Fibroblast of peridontal ligament (primary cell): Measurements from ENCODE around the gene FFAR1.

Experiments used
- DNase-seq: peaks from one replicate; pipeline ENCODE4 v3.0.0-alpha.2; 2010; ENCODE audit errors: extremely low read depth

The FFAR1 gene

GRCh38 chr19:35392742-35393715, 45.3 kb downstream of the FFAR1 start:
- no peak for DNase-seq

DNA sequence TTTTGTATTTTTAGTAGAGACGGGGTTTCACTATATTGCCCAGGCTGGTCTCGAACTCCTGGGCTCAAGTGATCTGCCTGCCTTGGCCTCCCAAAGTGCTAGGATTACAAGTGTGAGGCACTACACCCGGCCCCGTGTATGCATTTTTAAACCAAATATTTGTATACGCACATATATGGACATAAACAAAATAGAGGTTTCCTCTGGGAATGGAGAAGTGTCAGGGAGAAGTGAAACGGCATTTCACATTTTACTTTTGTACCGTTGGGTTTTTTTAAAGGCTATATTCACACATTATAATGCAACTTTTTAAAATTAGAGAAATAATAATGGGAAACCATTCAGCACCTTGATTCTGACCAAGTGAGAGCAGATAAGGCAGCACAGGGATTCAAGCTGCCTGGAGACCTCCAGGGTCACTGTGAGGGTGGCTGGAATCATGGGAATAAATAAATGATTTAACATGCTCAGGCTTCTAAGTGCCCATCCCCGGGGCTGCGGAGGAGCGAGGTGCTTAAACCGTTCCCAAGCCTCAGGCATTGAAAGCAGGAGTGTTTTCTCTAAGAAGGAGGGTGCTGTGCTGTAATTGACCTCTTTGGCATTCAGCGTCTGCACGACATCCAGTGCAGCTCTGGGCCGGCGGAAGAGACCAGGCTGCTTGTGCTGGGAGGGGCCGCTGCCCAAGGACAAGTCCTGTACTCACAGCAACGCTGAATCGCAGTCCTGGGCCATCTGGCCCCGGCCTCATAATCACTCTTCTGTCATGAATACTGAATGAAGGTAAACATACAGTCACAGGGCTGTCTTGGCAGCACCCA, 47.9 kb downstream of the FFAR1 start:
- no peak for DNase-seq

- DNase-seq, result no peak
These were observed 48.7 kb downstream of the FFAR1 start for GRCh38 chr19:35396240-35396885.

- DNase-seq, result no peak
These were observed 49.4 kb downstream of the FFAR1 start for GRCh38 chr19:35397064-35397463.
